ENCODE measurements around the gene OR10G2.

DNA sequence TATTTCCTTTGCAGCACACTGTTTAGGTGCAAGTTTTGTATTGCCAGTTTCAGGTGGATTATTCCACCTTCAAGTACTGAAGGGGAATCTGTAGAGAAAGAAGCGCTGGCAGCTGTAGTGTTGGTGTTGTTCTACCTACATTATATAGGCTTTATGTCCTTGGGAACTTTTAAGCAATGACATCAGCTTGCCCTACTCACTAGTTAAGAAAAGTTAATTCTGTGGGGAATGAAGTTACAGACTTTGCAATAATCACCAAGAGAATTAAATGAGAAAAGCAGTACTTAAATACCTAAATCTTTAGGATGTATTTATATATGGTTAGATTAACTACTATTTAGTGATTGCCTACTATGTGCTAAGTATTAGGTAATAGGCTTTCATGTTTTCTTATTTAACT, 39.0 kb upstream of the OR10G2 start, which contains the start of gene OR4E1:
- no peak for TF ChIP-seq TAF1 (IDR thresholded peaks at IDR 0.05; ENCODE audit: low read depth, low read length)
- TF ChIP-seq POLR2AphosphoS5 (IDR thresholded peaks at IDR 0.05; ENCODE audit: low read depth, low read length): no peak

Measured in GM12891 (cell line).